Suprapubic skin (tissue), 4 donors: ENCODE measurements around the gene BBIP1. TPM values are rescaled to one million over a fixed set of nuclear protein-coding genes. Genes with fewer than 3 reads are reported as not detected.

Source experiments
- DNase-seq, 2 donors: peaks; one replicate each; pipeline ENCODE4 v3.0.0-alpha.2; 2019; ENCODE audit warnings: low spot score in 2 of 2
- H3K27ac ChIP-seq: fragments of 200-600 bp; sonication (generic); one replicate; pipeline ENCODE4 v1.5.1; 2019
- H3K27me3 ChIP-seq: fragments of 200-600 bp; sonication (generic); one replicate; pipeline ENCODE4 v1.5.1; 2019
- H3K36me3 ChIP-seq: fragments of 200-600 bp; sonication (generic); one replicate; pipeline ENCODE4 v1.5.1; 2019
- H3K4me1 ChIP-seq: fragments of 200-600 bp; sonication (generic); one replicate; pipeline ENCODE4 v1.5.1; 2019
- H3K4me3 ChIP-seq: fragments of 200-600 bp; sonication (generic); one replicate; pipeline ENCODE4 v1.5.1; 2019; ENCODE audit warnings: mild to moderate bottlenecking
- H3K9me3 ChIP-seq: fragments of 200-600 bp; sonication (generic); one replicate; pipeline ENCODE4 v1.5.1; 2019
- CTCF ChIP-seq, 2 donors: fragments of 200-600 bp in 1 of 2; fragments of 450-650 bp in 1 of 2; sonication (generic) in 1 of 2; IDR thresholded peaks; one replicate each; pipeline ENCODE4 v1.5.1; 2016 to 2019; ENCODE audit warnings: antibody characterized with exemption in 2 of 2, mild to moderate bottlenecking in 1 of 2, moderate library complexity in 1 of 2
- EP300 ChIP-seq: sonication (generic); formaldehyde crosslinking; IDR thresholded peaks from one replicate; pipeline ENCODE4 v1.6.1; 2017; ENCODE audit warnings: antibody characterized with exemption
- POLR2A ChIP-seq, 2 donors: fragments of 450-650 bp; IDR thresholded peaks; one replicate each; pipeline ENCODE4 v1.6.1; 2017; ENCODE audit warnings: antibody characterized with exemption in 2 of 2, mild to moderate bottlenecking in 2 of 2, moderate library complexity in 2 of 2
- POLR2AphosphoS5 ChIP-seq, 3 donors: sonication (generic); formaldehyde crosslinking; IDR thresholded peaks; one replicate each; pipeline ENCODE4 v1.6.1; 2017; ENCODE audit warnings: antibody characterized with exemption in 3 of 3
- WGBS: methylation state at CpG from one replicate; pipeline ENCODE4 v1.1.5; 2018; 5-methylcytosine and 5-hydroxymethylcytosine counted together
- total RNA-seq, 4 donors: library from RNA; depleted of rRNA; stranded (reverse); fragments of >200 nt; gene quantifications; one replicate each; pipeline ENCODE4 v1.1.0, GENCODE V29; 2016

Gene BBIP1
- total RNA-seq, 4 donors from 2014 or later: 6.5 to 14.0 (median 10.3) TPM

GRCh38 chr10:110936757-110937156 is 17.8 kb upstream of the BBIP1 start:
- H3K27me3 ChIP-seq: no peaks in the 10 kb centered on the region
- WGBS: 94% methylated on average over 18 of the region's 18 CpGs
- TF ChIP-seq POLR2A (IDR thresholded peaks at IDR 0.05) (no peak), CTCF (IDR thresholded peaks at IDR 0.05) (no peak), POLR2AphosphoS5 (IDR thresholded peaks at IDR 0.05) (no peak), EP300 (no peak)

GRCh38 chr10:110932505-110933180 is 13.7 kb upstream of the BBIP1 start:
- no peak overlapping the region for H3K27ac ChIP-seq
- WGBS: 34% methylated on average over 1 of the region's 1 CpG
- no peaks in the 10 kb centered on the region for H3K27me3 ChIP-seq
- H3K4me3 ChIP-seq: no peak overlapping the region
- TF ChIP-seq POLR2AphosphoS5 (IDR thresholded peaks at IDR 0.05) (no peak), EP300 (no peak), POLR2A (IDR thresholded peaks at IDR 0.05) (no peak), CTCF (IDR thresholded peaks at IDR 0.05) (no peak)
- no peak for DNase-seq
- no peaks in the 10 kb centered on the region for H3K36me3 ChIP-seq
- H3K9me3 ChIP-seq: no peaks in the 10 kb centered on the region
- peaks cover 31% of the 10 kb centered on the region for H3K4me1 ChIP-seq

More at GRCh38 chr10:110936757-110937156, 17.8 kb upstream of the BBIP1 start:
- Histone ChIP-seq H3K27ac (no peak overlapping the region), H3K4me1 (peaks cover 21% of the 10 kb centered on the region), H3K9me3 (no peaks in the 10 kb centered on the region), H3K4me3 (no peak overlapping the region), H3K36me3 (no peaks in the 10 kb centered on the region)
- no peak for DNase-seq

GRCh38 chr10:110931769-110932381 is 12.9 kb upstream of the BBIP1 start:
- Histone ChIP-seq H3K4me3 (no peak overlapping the region), H3K36me3 (no peaks in the 10 kb centered on the region), H3K27me3 (no peaks in the 10 kb centered on the region), H3K9me3 (no peaks in the 10 kb centered on the region), H3K4me1 (peaks cover 31% of the 10 kb centered on the region), H3K27ac (no peak overlapping the region)
- DNase-seq: no peak
- TF ChIP-seq POLR2A (IDR thresholded peaks at IDR 0.05): no peak
- no peak for TF ChIP-seq CTCF (IDR thresholded peaks at IDR 0.05)
- no peak for TF ChIP-seq EP300
- no peak for TF ChIP-seq POLR2AphosphoS5 (IDR thresholded peaks at IDR 0.05)
- WGBS: 38% methylated on average over 1 of the region's 1 CpG

- TF ChIP-seq CTCF (IDR thresholded peaks at IDR 0.05): no peak
- Histone ChIP-seq H3K4me3 (no peak overlapping the region), H3K27me3 (no peaks in the 10 kb centered on the region), H3K27ac (no peak overlapping the region), H3K36me3 (no peaks in the 10 kb centered on the region), H3K9me3 (no peaks in the 10 kb centered on the region), H3K4me1 (peaks cover 30% of the 10 kb centered on the region)
- WGBS: 90% methylated on average over 2 of the region's 2 CpGs
- no peak for DNase-seq
These were observed 8.5 kb upstream of the BBIP1 start for GRCh38 chr10:110927461-110927860.

DNA sequence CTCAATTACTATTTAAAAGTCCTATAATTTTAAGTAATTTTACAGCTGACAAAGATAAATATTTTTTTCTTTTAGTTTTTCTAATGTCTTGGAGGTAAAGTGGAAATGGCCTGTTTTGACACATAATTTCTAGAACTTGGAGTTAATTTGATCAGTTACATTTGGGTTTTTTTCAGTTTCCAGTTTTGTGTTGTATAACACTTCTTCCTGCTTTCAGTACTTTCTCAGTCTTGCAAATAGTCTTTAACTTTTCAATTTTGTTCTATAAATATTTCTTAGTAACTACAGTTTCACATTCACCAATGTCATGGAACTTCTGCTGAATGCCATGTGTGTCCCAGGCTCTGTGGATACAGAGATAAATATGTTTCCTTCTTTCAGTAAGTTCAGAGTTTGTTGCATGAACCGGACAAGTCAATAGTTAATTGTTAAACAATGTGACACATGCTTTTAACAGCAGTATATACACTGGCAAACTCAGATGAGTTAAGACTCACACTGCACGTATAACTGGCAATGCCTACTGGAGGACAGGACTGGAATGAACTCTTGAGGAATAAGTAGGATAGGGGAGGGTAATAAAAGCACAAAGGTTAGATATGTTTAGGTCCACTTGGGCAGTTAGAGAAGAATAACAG is 5.0 kb upstream of the BBIP1 start:
- no peak for DNase-seq
- H3K4me1 ChIP-seq: peaks cover 31% of the 10 kb centered on the region
- H3K27me3 ChIP-seq: no peaks in the 10 kb centered on the region
- TF ChIP-seq CTCF (IDR thresholded peaks at IDR 0.05) (no peak), POLR2A (IDR thresholded peaks at IDR 0.05) (no peak), EP300 (no peak), POLR2AphosphoS5 (IDR thresholded peaks at IDR 0.05) (no peak)
- WGBS: 45% methylated on average over 2 of the region's 2 CpGs
- H3K27ac ChIP-seq: no peak overlapping the region
- no peaks in the 10 kb centered on the region for H3K9me3 ChIP-seq
- H3K36me3 ChIP-seq: no peaks in the 10 kb centered on the region
- no peak overlapping the region for H3K4me3 ChIP-seq
